Measurements from ENCODE around the gene CNN2.
"Not testable (repeated sequence)": the region's sequence is repeated elsewhere in the genome, so short reads cannot be mapped to it uniquely, and the experiment has no call there.

The CNN2 gene

DNA sequence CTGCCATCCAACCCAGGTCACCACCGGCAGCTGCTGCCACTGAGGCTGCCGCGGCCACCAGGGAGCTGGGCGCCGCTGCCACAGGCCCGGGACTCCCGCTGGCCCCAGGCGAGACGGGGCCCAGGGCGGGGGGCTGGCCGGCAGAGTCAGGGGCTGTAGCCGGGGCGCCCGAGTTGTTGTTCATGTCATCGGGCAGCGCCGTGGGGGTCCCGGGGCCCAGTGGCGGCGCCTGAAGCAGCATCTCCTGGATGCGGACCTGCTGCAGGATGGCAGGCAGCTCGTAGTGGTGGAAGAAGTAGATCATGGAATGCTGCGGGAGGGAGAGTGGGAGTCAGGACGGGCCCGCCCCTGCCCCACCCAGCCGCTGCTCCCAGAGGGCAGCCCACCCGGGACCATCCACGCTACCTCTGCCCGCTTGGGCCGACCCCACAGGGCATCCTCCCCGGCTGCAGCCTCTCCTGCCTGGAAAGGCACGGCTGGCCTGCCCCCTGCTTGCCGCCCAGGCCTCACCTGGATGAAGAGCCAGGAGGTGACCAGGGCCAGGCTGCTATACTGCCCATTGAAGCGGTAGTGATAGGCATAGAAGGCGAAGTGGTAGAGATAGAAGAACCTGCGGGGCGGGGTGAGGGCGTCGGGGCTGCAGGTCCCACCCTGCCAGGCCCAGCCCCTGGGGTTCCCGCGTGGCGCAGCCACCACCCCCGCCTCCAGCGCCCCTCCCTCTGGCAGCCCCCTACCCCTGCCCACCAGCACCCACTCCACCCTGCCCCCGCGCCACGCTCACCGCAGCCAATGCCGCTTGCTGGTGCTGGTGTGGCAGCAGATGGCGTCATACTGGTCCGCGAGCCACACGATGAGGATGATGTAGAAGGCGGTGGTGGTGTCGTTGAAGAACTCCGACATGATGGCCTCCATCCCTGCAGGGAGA lies 15.6 kb upstream of the CNN2 start:
- DNase-seq (ENCODE audit: low read depth), result no peak

DNA sequence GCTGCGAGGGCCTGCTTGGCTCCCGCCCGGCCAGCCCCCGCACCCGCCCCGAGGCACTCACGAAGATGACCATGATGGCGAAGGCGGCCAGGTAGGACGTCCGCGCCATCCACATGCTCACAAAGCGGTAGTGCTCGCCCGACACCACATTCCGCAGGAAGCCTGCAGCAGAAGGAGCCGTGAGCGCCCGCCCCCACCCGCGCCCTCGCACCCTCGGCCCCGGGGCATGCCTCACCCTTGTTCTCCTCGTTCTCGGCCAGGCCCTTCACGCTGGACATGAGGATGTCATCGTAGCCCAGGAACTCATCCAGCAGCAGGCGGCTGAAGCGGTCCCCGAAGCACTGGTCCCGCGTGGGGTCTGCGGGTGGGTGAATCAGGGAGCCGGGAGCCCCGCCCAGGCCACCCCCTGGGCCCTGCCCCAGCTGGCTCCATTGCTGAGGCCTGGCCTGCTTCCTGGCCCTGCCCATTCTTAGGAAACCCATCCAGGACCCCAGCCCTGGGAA lies 14.5 kb upstream of the CNN2 start:
- DNase-seq (ENCODE audit: low read depth), result no peak

DNA sequence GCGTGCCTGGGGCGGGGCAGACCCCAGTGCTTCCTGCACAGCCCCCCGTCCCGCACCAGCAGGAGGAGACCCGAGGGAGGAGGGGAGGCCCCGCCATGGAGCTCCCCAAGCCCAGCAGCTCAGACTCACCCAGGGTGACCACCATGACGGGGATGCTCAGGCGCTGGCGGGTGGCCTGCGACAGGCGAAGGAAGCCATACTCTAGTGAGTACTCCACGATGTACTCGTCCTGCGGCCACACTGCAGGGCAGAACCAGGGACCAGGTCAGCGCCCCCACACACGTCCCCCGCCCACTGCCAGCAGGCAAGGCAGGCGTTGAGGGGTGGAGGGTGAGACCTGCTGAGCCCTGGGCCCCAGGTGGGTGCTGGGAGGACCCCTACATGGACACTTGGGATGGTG lies 14.1 kb upstream of the CNN2 start:
- no peak for DNase-seq (ENCODE audit: low read depth)

DNA sequence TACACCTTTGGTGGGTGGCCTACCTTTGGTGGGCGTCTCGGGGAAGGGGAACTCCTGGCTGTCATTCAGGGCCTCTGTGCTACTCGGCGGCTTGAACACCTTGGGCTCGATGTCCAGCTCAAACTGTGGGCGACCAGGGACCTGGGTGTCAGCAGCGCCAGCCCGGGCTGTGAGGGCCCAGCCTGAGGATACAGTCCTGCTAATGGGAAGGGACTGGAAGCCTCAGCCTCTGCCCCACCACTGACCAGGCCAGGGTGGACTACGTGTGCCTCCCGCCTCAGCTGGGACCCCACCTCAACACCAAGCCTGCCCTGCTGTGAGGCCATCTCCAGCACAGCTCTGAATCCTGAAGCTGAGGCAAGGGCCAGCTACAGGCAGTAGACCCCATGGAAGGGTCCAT lies 13.2 kb upstream of the CNN2 start:
- no peak for DNase-seq (ENCODE audit: low read depth)

DNA sequence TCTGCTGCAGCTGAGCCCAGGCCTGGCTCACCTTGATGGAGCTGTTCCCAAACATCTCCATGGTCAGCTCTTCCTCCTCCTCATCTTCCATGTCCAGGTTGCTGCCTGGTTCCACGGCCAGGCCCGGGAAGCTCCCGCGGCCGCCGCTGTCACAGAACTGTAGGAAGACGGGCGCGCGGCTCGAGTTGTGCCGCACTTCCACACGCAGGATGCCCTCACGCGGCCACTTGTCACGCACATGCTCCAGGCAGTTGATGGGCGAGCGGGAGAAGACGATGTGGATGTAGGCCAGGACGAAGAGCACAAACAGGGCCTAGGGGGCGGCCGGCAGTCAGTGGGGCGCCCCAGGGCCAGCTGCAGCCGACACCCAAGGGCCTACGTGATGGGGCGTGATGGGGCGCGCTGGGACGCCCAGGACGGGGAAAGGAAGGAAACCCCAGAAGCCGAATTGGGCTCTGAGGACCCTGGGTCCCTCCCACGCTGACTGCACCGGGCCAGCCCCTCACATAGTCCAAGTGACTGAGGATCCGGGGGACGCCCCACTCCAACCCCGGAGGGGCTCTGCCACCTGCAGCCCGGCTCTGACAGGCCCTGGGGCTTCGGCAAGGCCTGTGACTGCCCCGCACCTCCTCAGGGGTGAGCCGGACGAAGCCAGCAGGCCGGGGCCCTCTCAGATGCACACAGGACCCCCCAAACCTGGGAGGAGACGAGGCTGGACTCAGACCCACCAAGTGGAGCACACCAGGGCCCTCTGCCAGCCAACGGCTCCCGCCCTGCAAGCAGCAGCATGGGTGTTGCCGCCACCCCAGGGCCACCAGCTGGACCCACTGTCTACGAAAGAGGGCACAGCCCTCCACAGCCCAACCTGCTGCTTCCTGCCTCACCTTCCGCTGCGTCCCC lies 12.0 kb upstream of the CNN2 start:
- DNase-seq (ENCODE audit: low read depth), result no peak

DNA sequence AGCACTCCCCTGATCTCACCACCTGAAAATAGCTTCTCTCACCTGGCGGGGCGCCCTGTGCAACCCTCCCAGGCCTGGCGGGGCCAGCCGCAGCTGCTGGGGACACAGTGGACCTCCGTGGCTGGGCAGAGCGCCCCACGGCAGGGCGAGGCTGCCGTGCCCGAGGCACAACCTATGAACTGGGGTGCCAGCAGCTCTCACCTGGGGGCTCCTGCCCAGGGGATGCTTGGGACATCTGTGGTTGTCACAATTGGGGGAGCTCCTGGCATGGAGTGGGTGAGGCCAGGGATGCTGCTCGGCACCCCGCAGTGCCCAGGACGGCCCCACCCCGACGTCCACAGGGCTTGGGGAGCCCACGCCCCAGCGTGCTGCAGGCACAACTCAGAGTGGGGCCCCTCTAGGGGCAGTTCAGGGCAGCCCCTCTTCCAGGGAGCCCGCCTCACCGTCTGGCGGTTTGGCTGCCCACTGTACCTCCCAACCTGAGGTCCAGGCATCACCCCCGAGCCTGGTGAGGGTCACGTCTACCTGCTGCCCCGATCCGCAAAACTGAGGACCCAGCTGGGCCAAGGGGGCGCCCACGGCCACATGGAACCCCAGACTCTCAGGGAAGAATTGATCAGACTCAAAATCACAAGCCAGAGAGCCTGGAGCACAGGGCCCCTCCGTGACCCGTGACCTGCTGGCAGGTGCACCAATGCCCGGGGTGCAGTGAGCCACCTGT lies 11.2 kb upstream of the CNN2 start:
- no peak for DNase-seq (ENCODE audit: low read depth)

DNA sequence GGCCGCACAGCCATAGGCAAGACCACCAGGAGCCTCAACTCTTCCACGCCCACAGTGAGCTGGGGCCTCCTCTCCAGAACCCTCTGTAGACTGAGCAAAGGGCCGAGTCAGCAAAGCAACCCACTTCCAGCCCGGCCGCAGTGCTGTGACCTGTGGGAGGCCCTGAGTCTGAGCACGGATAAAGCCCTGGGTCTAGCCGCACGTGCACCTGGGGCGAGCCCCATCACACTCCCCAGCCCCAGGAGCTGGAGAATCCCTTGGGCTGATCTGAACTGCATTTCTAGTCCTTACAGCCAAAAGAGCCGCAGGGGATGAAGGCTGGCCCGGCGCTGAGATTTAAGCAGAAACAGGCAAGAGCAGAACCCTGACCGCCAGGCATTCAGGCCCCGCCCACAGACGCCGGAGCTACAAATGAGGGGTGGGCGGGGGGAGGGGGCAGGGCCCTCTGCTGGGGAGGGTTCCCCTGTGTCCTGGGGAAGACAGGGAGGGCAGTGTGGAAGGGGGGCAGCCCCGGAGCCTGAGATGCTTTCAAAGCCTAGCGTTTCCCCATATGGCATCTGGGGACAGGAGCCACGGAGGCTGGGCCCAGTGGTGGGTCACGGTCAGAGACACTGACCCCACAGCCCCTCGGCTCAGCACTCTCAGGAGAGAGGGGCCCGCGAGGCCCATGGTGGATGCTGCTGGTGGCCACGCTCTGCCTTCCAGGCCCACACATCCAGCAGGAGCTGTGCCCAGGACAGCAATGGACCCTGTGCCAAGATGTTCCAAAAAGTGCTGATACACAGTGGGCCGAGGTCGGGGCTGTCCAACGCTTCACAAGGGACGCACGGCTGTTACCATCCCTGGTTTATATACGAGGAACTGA lies 10.4 kb upstream of the CNN2 start:
- DNase-seq (ENCODE audit: low read depth), result no peak

DNA sequence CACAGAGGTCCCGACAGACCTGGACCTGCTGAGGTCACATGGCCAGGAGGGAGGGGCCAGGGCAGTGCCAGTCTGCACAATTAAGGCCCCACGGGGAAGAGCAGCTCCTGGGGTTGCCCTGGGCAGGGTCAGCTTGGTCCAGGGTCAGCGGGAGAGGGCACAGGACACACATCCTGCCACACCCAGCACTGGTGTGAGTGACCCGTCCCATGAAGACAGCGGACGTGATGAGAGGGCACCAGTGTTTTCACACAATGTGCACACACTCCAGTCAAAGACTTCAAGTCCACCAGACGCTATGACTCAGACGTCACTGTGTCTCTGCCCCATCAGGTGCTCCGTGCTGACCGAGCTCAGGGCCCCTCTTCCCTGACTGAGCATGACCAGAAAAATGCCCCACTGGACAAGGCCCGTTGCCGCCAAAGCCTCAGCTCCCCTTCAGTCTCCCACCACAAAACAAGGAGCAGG lies 9.7 kb upstream of the CNN2 start:
- DNase-seq (ENCODE audit: low read depth), result no peak

DNA sequence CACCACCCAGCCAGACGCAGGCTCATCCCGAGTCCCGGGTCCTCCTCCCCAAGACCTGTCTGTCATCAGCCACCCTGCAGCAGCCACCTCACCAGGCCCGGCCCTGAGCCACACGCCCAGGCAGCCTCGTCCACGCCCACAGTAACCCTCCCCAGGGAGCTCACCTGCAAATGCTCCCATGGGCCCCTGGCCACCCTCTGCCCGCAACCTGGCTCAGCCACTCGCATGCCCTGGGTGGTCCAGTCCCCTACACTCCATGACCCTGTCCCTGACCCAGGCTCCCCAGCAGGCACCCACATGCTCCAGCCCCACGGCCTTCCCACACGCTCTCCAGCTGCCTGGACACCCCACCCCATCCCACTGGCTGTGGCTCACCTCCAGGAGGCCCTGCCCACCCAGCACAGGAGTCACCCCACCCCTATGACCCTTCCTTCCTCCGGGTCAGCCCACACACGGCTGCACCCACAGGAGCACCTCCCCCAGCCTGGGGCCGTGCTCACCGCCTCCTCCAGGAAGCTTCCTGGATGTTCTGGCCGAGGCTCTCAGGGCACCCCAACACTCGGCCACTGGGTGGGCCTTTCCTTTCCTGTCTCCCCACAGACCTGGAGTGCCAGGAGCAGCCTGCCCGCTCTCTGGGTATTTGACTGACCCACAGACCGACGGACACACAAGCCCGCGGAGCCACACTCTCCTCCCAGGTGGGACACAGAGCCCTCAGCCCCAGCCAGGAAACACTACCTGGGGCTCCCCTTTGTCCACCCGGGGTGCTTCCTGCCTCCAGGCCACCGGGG lies 9.1 kb upstream of the CNN2 start:
- DNase-seq (ENCODE audit: low read depth), result no peak

DNA sequence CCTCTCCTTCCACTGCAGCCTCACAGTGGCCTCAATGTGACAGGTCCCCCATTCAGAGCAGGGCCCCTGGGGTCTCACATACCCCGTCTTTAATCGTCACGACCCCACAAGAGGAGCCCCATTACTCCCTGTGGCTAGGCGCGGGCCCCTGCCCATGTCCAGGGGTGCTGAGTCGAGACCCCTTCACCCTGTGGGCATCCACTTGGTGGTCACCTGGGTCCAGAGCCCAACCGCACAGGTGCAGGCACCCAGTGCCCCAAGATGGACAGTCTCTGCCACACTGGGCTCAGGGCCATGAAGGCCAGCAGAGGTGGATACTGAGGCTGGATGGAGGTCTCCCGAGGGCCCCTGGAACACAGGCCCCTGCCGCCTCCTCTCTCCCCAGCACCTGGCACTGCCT lies 8.5 kb upstream of the CNN2 start:
- no peak for DNase-seq (ENCODE audit: low read depth)

DNA sequence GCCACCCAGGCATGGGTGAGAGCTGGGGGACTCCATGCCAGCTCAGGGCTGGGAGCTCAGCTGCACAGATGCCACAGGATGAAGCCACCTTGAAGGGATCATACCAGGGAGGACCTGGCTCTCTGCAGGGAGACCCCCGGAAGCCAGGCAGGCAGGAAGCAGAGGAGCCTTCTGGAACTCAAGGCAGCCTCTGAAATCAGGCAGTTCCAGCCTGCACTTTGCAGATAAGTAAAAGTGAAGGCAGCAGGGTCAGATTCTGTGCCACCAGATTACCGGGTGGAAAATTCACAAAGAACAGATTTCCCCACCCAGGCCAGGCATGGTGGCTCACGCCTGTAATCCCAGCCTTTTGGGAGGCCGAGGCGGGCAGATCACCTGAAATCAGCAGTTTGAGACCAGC lies 8.0 kb upstream of the CNN2 start:
- no peak for DNase-seq (ENCODE audit: low read depth)

DNA sequence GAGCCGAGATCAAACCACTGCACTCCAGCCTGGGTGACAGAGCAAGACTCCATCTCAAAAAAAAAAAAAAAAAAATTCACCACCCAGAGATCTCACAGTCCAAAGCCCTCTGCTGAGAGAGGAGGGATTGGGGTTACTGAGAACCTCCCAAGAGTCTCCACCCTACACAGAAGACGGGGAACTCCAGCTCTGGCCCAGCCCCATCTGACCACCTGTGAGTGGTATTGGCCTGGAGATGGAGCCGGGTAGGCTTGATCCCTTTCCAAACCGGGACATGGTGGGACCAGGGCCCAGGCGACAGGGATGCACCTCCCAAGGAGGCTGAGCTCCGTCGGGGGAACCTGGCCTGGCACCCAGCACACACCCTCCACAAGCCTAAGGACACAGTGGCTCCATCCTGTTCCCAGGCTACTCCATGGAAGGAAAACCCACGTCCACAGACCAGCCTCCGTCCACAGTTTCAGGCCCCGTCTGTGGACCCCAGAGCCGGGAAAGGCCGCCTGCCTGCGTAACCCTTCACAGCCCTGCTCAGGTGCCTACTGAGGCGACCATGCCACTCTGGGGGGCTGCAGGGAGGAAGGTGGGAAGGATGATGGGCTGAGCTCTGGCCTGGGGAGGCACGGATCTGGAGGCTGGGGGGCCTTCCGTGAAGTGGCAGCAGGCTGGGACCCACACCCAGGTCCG lies 7.3 kb upstream of the CNN2 start:
- DNase-seq (ENCODE audit: low read depth), result no peak

DNA sequence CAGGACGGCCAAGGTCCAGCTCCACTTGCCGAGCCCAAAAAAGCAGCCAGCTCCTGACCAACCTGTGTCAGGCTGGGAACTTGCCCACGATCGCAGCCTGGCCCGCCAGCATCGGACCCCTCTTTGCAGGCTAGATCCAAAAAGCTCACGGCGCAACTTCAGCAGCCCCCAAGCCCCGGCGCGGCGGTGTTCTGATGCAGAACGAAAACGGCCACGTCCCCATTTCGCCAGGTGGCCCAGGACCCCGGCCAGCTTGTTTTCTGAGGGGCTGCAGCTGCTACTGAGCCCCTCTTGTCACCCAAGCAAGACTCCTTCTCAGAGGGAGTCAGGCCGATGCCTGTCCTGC lies 6.8 kb upstream of the CNN2 start:
- no peak for DNase-seq (ENCODE audit: low read depth)

DNA sequence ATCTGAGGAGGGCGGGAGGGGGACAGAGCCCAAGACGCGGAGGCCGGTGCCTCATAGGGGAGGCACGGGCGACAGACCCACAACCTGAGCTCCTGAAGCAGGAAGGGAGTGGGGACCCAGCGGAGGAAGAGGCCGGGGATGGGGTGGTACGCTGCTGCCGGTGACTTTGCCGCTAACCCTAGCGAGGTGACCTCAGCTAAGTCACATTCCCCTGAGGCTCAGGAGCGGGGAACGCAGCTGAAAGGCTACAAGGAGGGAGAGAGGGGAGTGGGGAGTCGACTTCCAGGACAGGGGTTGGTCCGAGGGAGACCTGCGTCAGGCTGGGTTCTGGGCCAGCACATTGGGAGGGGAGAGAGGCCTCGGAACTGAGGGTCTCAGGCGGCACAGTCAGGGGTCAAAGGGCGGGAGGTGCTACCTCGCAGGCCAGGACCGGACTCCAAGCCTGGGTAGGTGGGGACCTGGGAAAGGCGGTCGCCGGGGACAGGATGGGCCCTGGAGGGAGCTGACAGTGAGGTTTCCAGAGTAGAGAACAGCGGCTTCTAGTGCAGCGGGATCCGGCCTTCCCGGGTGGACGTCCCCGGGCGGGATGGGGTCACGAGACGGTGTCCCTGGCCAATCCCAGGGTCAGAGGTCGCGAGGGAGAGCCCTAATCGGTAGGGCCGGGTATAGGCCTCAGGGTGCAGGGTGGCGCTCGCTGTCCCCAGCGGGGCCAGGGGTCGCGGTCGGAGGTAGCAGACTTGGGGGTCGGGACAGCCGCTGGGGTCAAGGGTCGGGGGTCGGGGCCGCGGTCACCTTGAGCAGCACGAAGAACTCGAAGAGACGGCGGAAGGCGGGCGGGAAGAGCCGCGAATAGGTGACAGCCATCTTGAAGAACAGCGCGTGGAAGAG lies 6.2 kb upstream of the CNN2 start:
- DNase-seq (ENCODE audit: low read depth), result no peak

DNA sequence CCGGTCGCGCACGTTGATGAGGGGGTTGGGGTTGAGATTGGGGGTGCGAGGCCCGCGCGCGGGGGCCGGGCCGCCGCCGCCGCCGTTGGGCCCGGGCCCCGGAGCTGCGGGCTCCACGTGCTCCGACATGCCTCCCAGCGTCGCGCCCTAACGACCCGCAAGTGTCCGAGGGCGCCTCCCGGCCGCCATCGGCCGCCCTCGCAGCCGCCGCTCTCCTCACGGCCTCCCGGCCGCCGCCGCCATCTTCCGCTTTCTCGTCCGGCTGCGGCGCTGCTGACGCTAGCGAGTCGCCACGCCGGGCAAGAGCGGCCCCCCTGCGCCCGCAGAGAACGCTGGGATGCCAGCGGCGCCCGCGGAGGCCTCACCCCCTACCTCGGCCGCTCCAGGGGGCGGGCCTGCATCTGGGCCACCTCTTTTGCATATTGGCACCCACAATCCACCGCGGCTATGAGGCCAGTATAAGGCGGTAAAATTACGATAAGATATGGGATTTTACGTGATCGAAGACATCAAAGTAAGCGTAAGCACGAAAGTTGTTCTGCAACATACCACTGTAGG lies 5.5 kb upstream of the CNN2 start, which contains the start of gene TMEM259:
Gene TMEM259 (minus strand): TSS at position 256 of the 558 bp plus-strand sequence. CDS start 127 bp downstream, at position 129.
- peak; percentile 93 for DNase-seq (ENCODE audit: low read depth)

DNA sequence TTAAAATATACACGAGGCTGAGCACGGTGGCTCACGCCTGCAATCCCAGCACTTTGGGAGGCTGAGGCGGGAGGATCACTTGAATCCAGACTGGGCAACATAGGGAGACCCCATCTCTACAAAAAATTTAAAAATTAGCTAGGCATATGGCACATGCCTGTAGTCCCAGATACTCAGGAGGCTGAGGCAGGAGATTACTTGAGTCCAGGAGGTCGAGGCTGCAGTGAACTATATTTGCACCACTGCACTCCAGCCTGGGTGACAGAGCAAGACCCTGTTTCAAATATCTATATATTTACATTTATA lies 2.6 kb upstream of the CNN2 start:
- not testable (repeated sequence) for DNase-seq (ENCODE audit: low read depth)

DNA sequence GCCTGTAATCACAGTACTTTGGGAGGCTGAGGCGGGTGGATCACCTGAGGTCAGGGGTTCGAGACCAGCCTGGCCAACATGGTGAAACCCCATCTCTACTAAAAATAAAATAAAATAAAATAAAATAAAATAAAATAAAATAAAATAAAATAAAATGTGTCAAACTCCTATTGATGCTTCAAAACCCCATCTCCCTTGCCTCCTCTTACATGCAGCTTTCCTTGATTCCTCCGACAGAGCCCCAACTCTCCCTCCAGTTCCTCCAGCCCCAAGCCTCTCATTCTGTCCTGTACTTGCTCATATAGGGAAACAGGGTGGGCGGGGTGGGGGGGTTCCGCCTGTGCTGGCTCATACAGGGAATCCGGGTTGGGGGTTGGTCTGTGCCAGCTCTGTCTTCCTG lies 1.3 kb upstream of the CNN2 start:
- DNase-seq (ENCODE audit: low read depth), result not testable (repeated sequence)

Measured in stromal cell of bone marrow (primary cell).